MM.1S (cell line): ENCODE measurements around the gene PIK3CD.

Experiments used
- EZH2 ChIP-seq: fragments of 300-600 bp; sonication (generic); optimal IDR thresholded peaks from 2 replicates; pipeline ENCODE3; 2017; ENCODE audit warnings: low read depth, mild to moderate bottlenecking, antibody characterized with exemption, low read length, mixed read lengths
- TF ChIP-seq, protein P1 (sequence below): fragments of 300-600 bp; sonication (generic); IDR thresholded peaks from 2 replicates; pipeline ENCODE4 v1.5.1; 2016; ENCODE audit warnings: antibody characterized with exemption, low read length, mixed read lengths

DNA sequence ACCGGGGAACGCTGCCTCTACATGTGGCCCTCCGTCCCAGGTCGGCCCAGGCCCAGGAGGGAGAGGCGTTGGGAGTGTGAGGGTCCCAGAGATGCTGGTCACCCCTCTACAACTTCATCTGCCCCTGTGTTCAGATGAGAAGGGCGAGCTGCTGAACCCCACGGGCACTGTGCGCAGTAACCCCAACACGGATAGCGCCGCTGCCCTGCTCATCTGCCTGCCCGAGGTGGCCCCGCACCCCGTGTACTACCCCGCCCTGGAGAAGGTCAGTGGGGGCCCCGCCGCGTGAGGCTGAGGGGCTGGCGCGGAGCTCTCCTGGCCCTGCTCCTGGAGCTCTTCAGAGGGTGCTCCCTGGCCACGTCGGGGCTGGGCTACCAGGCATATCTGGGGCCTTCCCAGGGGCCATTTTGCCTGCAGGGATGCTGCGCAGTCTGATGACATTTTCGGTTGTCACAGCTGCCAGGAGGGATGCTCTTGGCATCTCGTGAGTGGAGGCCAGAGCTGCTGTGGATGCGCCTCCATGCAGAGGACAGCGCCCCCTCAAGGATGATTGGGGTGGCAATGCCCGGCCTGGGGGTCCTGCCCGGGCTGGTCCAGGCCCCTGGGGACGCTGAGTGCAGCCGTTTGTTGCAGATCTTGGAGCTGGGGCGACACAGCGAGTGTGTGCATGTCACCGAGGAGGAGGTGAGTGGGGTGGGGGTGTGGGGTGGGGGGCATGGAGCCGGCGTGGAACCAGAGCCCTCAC lies 68.6 kb downstream of the PIK3CD start:
- TF ChIP-seq, protein P1, sequence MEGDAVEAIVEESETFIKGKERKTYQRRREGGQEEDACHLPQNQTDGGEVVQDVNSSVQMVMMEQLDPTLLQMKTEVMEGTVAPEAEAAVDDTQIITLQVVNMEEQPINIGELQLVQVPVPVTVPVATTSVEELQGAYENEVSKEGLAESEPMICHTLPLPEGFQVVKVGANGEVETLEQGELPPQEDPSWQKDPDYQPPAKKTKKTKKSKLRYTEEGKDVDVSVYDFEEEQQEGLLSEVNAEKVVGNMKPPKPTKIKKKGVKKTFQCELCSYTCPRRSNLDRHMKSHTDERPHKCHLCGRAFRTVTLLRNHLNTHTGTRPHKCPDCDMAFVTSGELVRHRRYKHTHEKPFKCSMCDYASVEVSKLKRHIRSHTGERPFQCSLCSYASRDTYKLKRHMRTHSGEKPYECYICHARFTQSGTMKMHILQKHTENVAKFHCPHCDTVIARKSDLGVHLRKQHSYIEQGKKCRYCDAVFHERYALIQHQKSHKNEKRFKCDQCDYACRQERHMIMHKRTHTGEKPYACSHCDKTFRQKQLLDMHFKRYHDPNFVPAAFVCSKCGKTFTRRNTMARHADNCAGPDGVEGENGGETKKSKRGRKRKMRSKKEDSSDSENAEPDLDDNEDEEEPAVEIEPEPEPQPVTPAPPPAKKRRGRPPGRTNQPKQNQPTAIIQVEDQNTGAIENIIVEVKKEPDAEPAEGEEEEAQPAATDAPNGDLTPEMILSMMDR = 0 out of 2 replicates have a peak, but pooled peaks have one; percentile 5
- no peak for TF ChIP-seq EZH2
